SK-N-SH treated with all-trans-retinoic acid at 6 μM for 48 hours (cell line): Measurements from ENCODE around the gene TMEM120B.
"Not testable (repeated sequence)": the region's sequence is repeated elsewhere in the genome, so short reads cannot be mapped to it uniquely, and the experiment has no call there.

ENCODE experiments used
- ATAC-seq: fragments of 200-7000 bp; cut with Tn5 transposase; 3 replicates; pipeline ENCODE4 v1.9.1; 2020; ENCODE audit warnings: mild to moderate bottlenecking, moderate library complexity
- ARNTL ChIP-seq: fragments of 450-650 bp; formaldehyde crosslinking; IDR thresholded peaks from 2 replicates; pipeline ENCODE4 v1.5.0; 2020; ENCODE audit warnings: low read depth, mild to moderate bottlenecking, moderate library complexity, borderline replicate concordance
- BACH2 ChIP-seq: fragments of 250-450 bp; sonication (Bioruptor Pico); IDR thresholded peaks from 2 replicates; pipeline ENCODE4 v1.9.0; 2021; ENCODE audit warnings: mild to moderate bottlenecking, borderline replicate concordance
- CSDC2 ChIP-seq: fragments of 250-450 bp; sonication (Bioruptor Pico); IDR thresholded peaks from 2 replicates; pipeline ENCODE4 v1.5.0; 2020; ENCODE audit warnings: mild to moderate bottlenecking, moderate library complexity
- CSRNP3 ChIP-seq: fragments of 250-450 bp; sonication (Bioruptor Pico); IDR thresholded peaks from 2 replicates; pipeline ENCODE4 v1.5.1; 2021; ENCODE audit warnings: mild to moderate bottlenecking, moderate library complexity
- ISL1 ChIP-seq: fragments of 250-450 bp; sonication (Bioruptor Pico); IDR thresholded peaks from 2 replicates; pipeline ENCODE4 v2.1.2; 2022; ENCODE audit warnings: mild to moderate bottlenecking, moderate library complexity
- OSR1 ChIP-seq: fragments of 250-450 bp; sonication (Bioruptor Pico); IDR thresholded peaks from 2 replicates; pipeline ENCODE4 v1.8.0; 2022; ENCODE audit warnings: moderate library complexity, mild to moderate bottlenecking, inconsistent platforms
- PATZ1 ChIP-seq: fragments of 250-450 bp; sonication (Bioruptor Pico); IDR thresholded peaks from 2 replicates; pipeline ENCODE4 v1.8.0; 2020; ENCODE audit warnings: mild to moderate bottlenecking, moderate library complexity, borderline replicate concordance
- PPARA ChIP-seq: fragments of 250-450 bp; sonication (Bioruptor Pico); IDR thresholded peaks from 2 replicates; pipeline ENCODE4 v1.5.0; 2020; ENCODE audit warnings: mild to moderate bottlenecking, borderline replicate concordance
- SNAI2 ChIP-seq: fragments of 250-450 bp; sonication (Bioruptor Pico); IDR thresholded peaks from 2 replicates; pipeline ENCODE4 v1.5.0; 2020; ENCODE audit warnings: mild to moderate bottlenecking, moderate library complexity
- TOX ChIP-seq: fragments of 250-450 bp; sonication (Bioruptor Pico); IDR thresholded peaks from 2 replicates; pipeline ENCODE4 v1.8.0; 2021; ENCODE audit warnings: mild to moderate bottlenecking, moderate library complexity, borderline replicate concordance
- ZFP3 ChIP-seq: fragments of 250-450 bp; sonication (Bioruptor Pico); IDR thresholded peaks from 2 replicates; pipeline ENCODE4 v1.5.0; 2020; ENCODE audit warnings: mild to moderate bottlenecking, moderate library complexity
- ZFP30 ChIP-seq: fragments of 450-650 bp; formaldehyde crosslinking; IDR thresholded peaks from 2 replicates; pipeline ENCODE4 v1.5.0; 2022; ENCODE audit warnings: mild to moderate bottlenecking, moderate library complexity
- ZNF565 ChIP-seq: fragments of 450-650 bp; formaldehyde crosslinking; conservative IDR thresholded peaks from 2 replicates; pipeline ENCODE4 v1.5.0; 2020; ENCODE audit warnings: low read depth, mild to moderate bottlenecking, moderate library complexity
- ZNF70 ChIP-seq: fragments of 450-650 bp; formaldehyde crosslinking; IDR thresholded peaks from 2 replicates; pipeline ENCODE4 v1.5.0; 2020; ENCODE audit warnings: mild to moderate bottlenecking, moderate library complexity
- ZNF8 ChIP-seq: fragments of 450-650 bp; formaldehyde crosslinking; IDR thresholded peaks from 2 replicates; pipeline ENCODE4 v1.5.0; 2020; ENCODE audit warnings: mild to moderate bottlenecking, moderate library complexity
- TF ChIP-seq, protein P1 (sequence below): fragments of 250-450 bp; sonication (Bioruptor Pico); IDR thresholded peaks from 2 replicates; pipeline ENCODE4 v1.5.0; 2020; ENCODE audit warnings: mild to moderate bottlenecking, moderate library complexity
- TF ChIP-seq, protein P2 (sequence below): fragments of 250-450 bp; sonication (Bioruptor Pico); IDR thresholded peaks from 2 replicates; pipeline ENCODE4 v1.8.0; 2021; ENCODE audit warnings: low read depth, mild to moderate bottlenecking, moderate library complexity, borderline replicate concordance

Gene TMEM120B

GRCh38 chr12:121788176-121788818 is 75.7 kb downstream of the TMEM120B start (continued):
- TF ChIP-seq CSDC2 (CRISPR knock-in tag) (no peak), ZNF8 (CRISPR knock-in tag) (no peak), ZFP30 (no peak), SNAI2 (no peak), ZNF565 (no peak)
- TF ChIP-seq, protein P1, sequence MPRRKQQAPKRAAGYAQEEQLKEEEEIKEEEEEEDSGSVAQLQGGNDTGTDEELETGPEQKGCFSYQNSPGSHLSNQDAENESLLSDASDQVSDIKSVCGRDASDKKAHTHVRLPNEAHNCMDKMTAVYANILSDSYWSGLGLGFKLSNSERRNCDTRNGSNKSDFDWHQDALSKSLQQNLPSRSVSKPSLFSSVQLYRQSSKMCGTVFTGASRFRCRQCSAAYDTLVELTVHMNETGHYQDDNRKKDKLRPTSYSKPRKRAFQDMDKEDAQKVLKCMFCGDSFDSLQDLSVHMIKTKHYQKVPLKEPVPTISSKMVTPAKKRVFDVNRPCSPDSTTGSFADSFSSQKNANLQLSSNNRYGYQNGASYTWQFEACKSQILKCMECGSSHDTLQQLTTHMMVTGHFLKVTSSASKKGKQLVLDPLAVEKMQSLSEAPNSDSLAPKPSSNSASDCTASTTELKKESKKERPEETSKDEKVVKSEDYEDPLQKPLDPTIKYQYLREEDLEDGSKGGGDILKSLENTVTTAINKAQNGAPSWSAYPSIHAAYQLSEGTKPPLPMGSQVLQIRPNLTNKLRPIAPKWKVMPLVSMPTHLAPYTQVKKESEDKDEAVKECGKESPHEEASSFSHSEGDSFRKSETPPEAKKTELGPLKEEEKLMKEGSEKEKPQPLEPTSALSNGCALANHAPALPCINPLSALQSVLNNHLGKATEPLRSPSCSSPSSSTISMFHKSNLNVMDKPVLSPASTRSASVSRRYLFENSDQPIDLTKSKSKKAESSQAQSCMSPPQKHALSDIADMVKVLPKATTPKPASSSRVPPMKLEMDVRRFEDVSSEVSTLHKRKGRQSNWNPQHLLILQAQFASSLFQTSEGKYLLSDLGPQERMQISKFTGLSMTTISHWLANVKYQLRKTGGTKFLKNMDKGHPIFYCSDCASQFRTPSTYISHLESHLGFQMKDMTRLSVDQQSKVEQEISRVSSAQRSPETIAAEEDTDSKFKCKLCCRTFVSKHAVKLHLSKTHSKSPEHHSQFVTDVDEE: no peak

GRCh38 chr12:121789233-121789781 is 76.8 kb downstream of the TMEM120B start:
- no peak for TF ChIP-seq BACH2 (CRISPR knock-in tag)
- no peak for TF ChIP-seq PATZ1
- TF ChIP-seq, protein P2, sequence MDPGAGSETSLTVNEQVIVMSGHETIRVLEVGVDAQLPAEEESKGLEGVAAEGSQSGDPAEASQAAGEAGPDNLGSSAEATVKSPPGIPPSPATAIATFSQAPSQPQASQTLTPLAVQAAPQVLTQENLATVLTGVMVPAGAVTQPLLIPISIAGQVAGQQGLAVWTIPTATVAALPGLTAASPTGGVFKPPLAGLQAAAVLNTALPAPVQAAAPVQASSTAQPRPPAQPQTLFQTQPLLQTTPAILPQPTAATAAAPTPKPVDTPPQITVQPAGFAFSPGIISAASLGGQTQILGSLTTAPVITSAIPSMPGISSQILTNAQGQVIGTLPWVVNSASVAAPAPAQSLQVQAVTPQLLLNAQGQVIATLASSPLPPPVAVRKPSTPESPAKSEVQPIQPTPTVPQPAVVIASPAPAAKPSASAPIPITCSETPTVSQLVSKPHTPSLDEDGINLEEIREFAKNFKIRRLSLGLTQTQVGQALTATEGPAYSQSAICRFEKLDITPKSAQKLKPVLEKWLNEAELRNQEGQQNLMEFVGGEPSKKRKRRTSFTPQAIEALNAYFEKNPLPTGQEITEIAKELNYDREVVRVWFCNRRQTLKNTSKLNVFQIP (CRISPR knock-in tag): no peak
- no peak for TF ChIP-seq ZNF70 (CRISPR knock-in tag)
- ATAC-seq: no peak

DNA sequence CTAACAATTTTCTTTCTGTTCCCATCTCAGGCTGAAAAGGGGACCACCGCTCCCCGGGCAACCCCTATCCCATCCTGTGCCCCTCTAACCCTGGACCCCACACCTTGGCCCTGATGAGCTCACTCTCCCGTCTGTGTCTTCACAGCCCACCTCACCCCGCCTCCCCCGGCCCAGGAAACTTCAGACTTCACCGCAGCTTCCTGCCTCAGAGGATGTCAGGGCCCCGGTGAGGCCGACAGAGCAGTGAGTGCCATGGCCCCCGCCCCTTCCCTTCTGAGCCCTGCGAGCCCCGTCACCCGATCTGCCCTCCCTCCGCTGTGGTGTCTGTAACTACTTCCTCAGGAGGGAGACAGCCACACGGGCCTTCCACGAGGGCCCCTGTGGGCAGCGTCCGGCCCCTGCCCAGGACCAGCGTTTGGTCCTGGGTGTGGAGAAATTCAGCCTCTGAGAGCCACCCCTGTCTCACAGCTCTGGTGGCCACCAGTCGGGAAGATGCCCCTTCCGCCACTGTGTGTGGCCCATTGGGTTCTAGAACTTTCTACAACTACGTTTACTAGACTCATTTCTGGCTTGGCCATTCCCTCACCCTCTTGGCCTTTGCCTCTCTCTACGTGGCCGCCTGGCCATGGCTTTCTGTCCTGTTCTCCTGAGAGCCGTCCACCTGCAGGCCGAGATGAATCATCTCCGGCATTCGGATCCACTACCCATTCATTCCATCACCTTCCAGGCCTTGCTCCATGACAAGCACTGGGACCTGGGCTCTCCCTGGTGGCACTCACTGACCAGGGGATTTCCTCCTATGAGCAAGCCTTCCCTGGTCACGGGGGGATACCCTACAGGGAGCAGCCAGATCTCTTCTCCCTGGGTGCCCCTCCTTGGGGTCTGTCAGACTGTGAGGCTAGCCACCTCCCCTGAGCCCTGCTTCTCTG is 77.5 kb downstream of the TMEM120B start:
- no peak for ATAC-seq

DNA sequence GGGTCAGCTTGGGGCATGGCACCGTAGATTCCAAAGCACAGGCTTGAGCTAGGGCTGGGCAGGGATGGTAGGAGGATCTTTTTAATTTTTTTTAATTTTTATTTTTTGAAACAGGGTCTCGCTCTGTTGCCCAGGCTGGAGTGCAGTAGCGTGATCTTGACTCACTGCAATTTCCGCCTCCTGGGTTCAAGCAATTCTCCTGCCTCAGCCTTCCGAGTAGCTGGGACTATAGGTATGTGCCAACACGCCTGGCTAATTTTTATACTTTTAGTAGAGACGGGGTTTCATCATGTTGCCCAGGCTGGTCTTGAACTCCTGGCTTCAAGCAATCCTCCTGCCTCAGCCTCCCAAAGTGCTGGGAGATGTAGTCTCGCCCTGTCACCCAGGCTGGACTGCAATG is 78.2 kb downstream of the TMEM120B start:
- ATAC-seq: not testable (repeated sequence)

More for the DNA sequence above, 77.5 kb downstream of the TMEM120B start:
- TF ChIP-seq TOX (no peak), CSRNP3 (CRISPR knock-in tag) (no peak), ZNF565 (no peak), OSR1 (CRISPR knock-in tag) (no peak)
- TF ChIP-seq, all 23 proteins: peak for 0

DNA sequence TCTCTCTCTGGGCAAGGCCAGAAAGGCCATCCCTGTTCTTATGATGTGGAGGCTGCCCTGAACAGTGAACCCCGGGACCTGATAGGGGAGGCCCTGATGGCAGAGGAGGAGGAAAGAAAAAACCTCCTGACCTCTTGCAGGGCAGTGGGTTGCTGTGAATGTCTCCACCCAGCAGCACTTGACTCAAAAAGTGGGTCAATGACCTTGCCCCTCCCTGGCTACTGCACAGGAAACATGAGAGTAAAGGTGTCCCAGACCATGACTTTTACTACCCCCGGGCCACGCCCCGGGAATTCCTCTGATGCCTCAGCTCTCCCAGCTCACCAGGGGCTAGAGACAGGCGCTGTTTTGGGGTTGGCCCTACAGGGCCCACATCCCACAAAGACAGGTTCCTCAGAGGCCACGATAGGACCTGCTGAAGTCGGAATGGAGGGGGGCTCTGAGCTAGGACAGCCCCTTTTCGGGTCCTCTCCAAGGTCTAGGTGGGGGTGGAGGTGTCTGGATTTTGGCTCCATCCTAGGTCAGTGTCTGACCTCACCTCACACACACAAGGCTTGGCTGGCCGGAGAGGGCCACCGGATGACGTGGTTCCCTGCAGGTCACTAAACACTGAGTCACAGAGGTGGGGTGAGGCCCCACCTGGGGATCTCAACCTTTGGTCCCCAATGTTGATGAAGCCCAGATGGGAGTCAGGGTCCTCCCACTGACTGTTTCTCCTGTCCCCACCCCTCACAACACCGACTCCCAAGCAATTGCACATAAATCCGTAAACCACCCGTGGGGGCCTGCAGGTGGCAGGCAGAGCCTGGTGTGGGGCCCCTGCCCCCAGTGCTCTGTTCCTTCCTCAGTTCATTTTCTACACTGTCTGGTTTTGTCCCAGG is 79.4 kb downstream of the TMEM120B start:
- ATAC-seq: no peak
- TF ChIP-seq ZFP3: no peak
- TF ChIP-seq, protein P1: no peak
- no peak for TF ChIP-seq PPARA (CRISPR knock-in tag)
- TF ChIP-seq TOX: no peak
- no peak for TF ChIP-seq ISL1 (CRISPR knock-in tag)
- no peak for TF ChIP-seq SNAI2
- TF ChIP-seq CSRNP3 (CRISPR knock-in tag): no peak
- TF ChIP-seq ARNTL (CRISPR knock-in tag): no peak
